Measurements from ENCODE around the gene R3HCC1L.

GRCh38 chr10:98246911-98247805 is 112.7 kb downstream of the R3HCC1L start:
- TF ChIP-seq POLR2A (IDR thresholded peaks at IDR 0.05; ENCODE audit: low read depth, low read length) = no peak
- TF ChIP-seq POLR2AphosphoS5 (IDR thresholded peaks at IDR 0.05; ENCODE audit: low read depth, low read length) = no peak
- TF ChIP-seq TAF1 (IDR thresholded peaks at IDR 0.05; ENCODE audit: borderline replicate concordance, low read depth, low read length) = no peak
